GM23248 (cell line): ENCODE data around the gene ADIPOR2. TPM values are rescaled to one million over a fixed set of nuclear protein-coding genes. Genes with fewer than 3 reads are reported as not detected.
"Not testable (repeated sequence)": the region's sequence is repeated elsewhere in the genome, so short reads cannot be mapped to it uniquely, and the experiment has no call there.

Experiments used
- DNase-seq: peaks from one replicate; pipeline ENCODE4 v3.0.0-alpha.2; 2015
- H2AFZ ChIP-seq: fragments of 200-600 bp; sonication (generic); 2 replicates; pipeline ENCODE4 v1.6.1; 2016; ENCODE audit warnings: antibody characterized with exemption
- H3F3A ChIP-seq: fragments of 200-600 bp; sonication (generic); 2 replicates; pipeline ENCODE4 v1.6.1; 2016; ENCODE audit warnings: mild to moderate bottlenecking, antibody characterized with exemption, mixed run types; ENCODE audit not compliant: insufficient read depth
- H3K27ac ChIP-seq: fragments of 200-600 bp; sonication (generic); 2 replicates; pipeline ENCODE4 v1.5.1; 2016; ENCODE audit warnings: mild to moderate bottlenecking
- H3K27me3 ChIP-seq: fragments of 200-600 bp; sonication (generic); replicated peaks from 2 replicates; pipeline ENCODE4 v1.6.1; 2016; ENCODE audit warnings: mild to moderate bottlenecking; ENCODE audit not compliant: insufficient read depth
- H3K36me3 ChIP-seq: fragments of 200-600 bp; sonication (generic); 2 replicates; pipeline ENCODE4 v1.6.1; 2016; ENCODE audit warnings: low read depth, mild to moderate bottlenecking
- H3K4me1 ChIP-seq: fragments of 200-600 bp; sonication (generic); 2 replicates; pipeline ENCODE4 v1.6.1; 2016; ENCODE audit warnings: mild to moderate bottlenecking; ENCODE audit not compliant: insufficient read depth
- H3K4me2 ChIP-seq: fragments of 200-600 bp; sonication (generic); one replicate; pipeline ENCODE4 v1.6.1; 2016; ENCODE audit warnings: mild to moderate bottlenecking; ENCODE audit not compliant: unreplicated experiment
- H3K4me3 ChIP-seq: fragments of 200-600 bp; sonication (generic); 2 replicates; pipeline ENCODE4 v1.5.1; 2016; ENCODE audit warnings: mild to moderate bottlenecking
- H3K79me2 ChIP-seq: fragments of 200-600 bp; sonication (generic); 2 replicates; pipeline ENCODE4 v1.6.1; 2016; ENCODE audit warnings: mild to moderate bottlenecking; ENCODE audit not compliant: insufficient read depth
- H3K9ac ChIP-seq: fragments of 200-600 bp; sonication (generic); 2 replicates; pipeline ENCODE4 v1.6.1; 2016; ENCODE audit warnings: mild to moderate bottlenecking
- H3K9me2 ChIP-seq: fragments of 200-600 bp; sonication (generic); 2 replicates; pipeline ENCODE4 v1.6.1; 2016; ENCODE audit warnings: mixed run types, mild to moderate bottlenecking, moderate library complexity; ENCODE audit not compliant: insufficient read depth
- H3K9me3 ChIP-seq: fragments of 200-600 bp; sonication (generic); one replicate; pipeline ENCODE4 v1.6.1; 2017; ENCODE audit warnings: low read depth
- H4K20me1 ChIP-seq: fragments of 200-600 bp; sonication (generic); 2 replicates; pipeline ENCODE4 v1.6.0; 2016; ENCODE audit not compliant: insufficient read depth
- EZH2 ChIP-seq: fragments of 200-600 bp; sonication (generic); IDR thresholded peaks from 2 replicates; pipeline ENCODE4 v1.6.1; 2018; ENCODE audit warnings: antibody characterized with exemption, mild to moderate bottlenecking; ENCODE audit not compliant: insufficient read depth, poor library complexity, severe bottlenecking
- EZH2phosphoT487 ChIP-seq: fragments of 200-600 bp; sonication (generic); IDR thresholded peaks from 2 replicates; pipeline ENCODE4 v1.6.1; 2018; ENCODE audit warnings: antibody characterized with exemption, moderate library complexity, mild to moderate bottlenecking, low read depth; ENCODE audit not compliant: insufficient read depth
- WGBS, 2 experiments: methylation state at CpG; one replicate each; pipeline ENCODE4 v1.1.6; 2015 to 2017; ENCODE audit warnings: low lambda C conversion rate in 2 of 2, low coverage in 1 of 2; ENCODE audit errors: missing lambda C conversion rate in 2 of 2; 5-methylcytosine and 5-hydroxymethylcytosine counted together
- in situ Hi-C: fragments of 300-500 bp; cut with MboI; formaldehyde crosslinking; loops from 2 replicates; pipeline ENCODE4 v1.15.0; 2020
- polyA plus RNA-seq: library from polyadenylated mRNA; unstranded; fragments of >200 nt; fragmentation: Nextera tagmentation; extraction: Ambion mirVana; gene quantifications from 2 replicates; pipeline ENCODE4 v1.2.1, GENCODE V29; 2016
- total RNA-seq: library from RNA; depleted of rRNA; stranded (reverse); fragments of >200 nt; shearing (Covaris generic); gene quantifications from 2 replicates; pipeline ENCODE4 v1.2.3, GENCODE V29; 2014

ADIPOR2 gene
- total and polyA plus RNA-seq, 2 experiments from 2014 or later: 4.2 to 18.8 TPM

GRCh38 chr12:1732914-1733313, 42.0 kb downstream of the ADIPOR2 start:
- H3K27me3 ChIP-seq: no peaks in the 10 kb centered on the region
- in situ Hi-C loops: no loop called here
- 0 out of 2 replicates have a peak, but pooled peaks cover 9% of the 10 kb centered on the region for H4K20me1 ChIP-seq
- no peak overlapping the region for H3K27ac ChIP-seq
- no peaks in the 10 kb centered on the region for H3K36me3 ChIP-seq
- no peaks in the 10 kb centered on the region for H3K4me1 ChIP-seq
- WGBS, 2 experiments: 97% methylated on average over 1 of the region's 1 CpG
- H3K9me2 ChIP-seq: no peaks in the 10 kb centered on the region
- H3K9me3 ChIP-seq: no peaks in the 10 kb centered on the region
- H3F3A ChIP-seq: no peaks in the 10 kb centered on the region
- DNase-seq: no peak
- no peak overlapping the region for H3K9ac ChIP-seq
- peaks cover 82% of the 10 kb centered on the region for H3K79me2 ChIP-seq
- no peak overlapping the region for H2AFZ ChIP-seq
- H3K4me3 ChIP-seq: no peak overlapping the region
- no peak overlapping the region for H3K4me2 ChIP-seq
- TF ChIP-seq EZH2: no peak
- no peak for TF ChIP-seq EZH2phosphoT487

- H3K4me3 ChIP-seq, H3F3A ChIP-seq, H3K36me3 ChIP-seq, H3K9me2 ChIP-seq, H3K27me3 ChIP-seq, H3K9me3 ChIP-seq, H3K4me1 ChIP-seq, H3K4me2 ChIP-seq, H3K9ac ChIP-seq, DNase-seq, H3K27ac ChIP-seq, H2AFZ ChIP-seq, in situ Hi-C loops: not testable (repeated sequence)
- peaks cover 82% of the 10 kb centered on the region for H3K79me2 ChIP-seq
- H4K20me1 ChIP-seq: 0 out of 2 replicates have a peak, but pooled peaks cover 12% of the 10 kb centered on the region
- WGBS, 2 experiments: 97 to 98% methylated on average over 5 of the region's 5 CpGs
Observed at GRCh38 chr12:1733712-1734111, 42.8 kb downstream of the ADIPOR2 start.

GRCh38 chr12:1737652-1738286, 46.9 kb downstream of the ADIPOR2 start:
- no peak for DNase-seq
- peaks cover 86% of the 10 kb centered on the region for H3K79me2 ChIP-seq
- WGBS, 2 experiments: 86 to 90% methylated on average over 6 of the region's 6 CpGs

GRCh38 chr12:1738446-1738845, 47.6 kb downstream of the ADIPOR2 start:
- TF ChIP-seq EZH2 (no peak), EZH2phosphoT487 (no peak)
- H2AFZ ChIP-seq: no peak overlapping the region
- H3K4me2 ChIP-seq: no peak overlapping the region
- no peak overlapping the region for H3K4me3 ChIP-seq
- no peak overlapping the region for H3K27ac ChIP-seq
- no peaks in the 10 kb centered on the region for H3K27me3 ChIP-seq
- 0 out of 2 replicates have a peak, but pooled peaks cover 16% of the 10 kb centered on the region for H4K20me1 ChIP-seq
- DNase-seq: no peak
- peaks cover 85% of the 10 kb centered on the region for H3K79me2 ChIP-seq
- H3K36me3 ChIP-seq: no peaks in the 10 kb centered on the region
- in situ Hi-C loops: no loop called here
- H3K9ac ChIP-seq: no peak overlapping the region
- no peaks in the 10 kb centered on the region for H3F3A ChIP-seq
- H3K9me2 ChIP-seq: no peaks in the 10 kb centered on the region
- H3K4me1 ChIP-seq: peaks cover 7% of the 10 kb centered on the region
- H3K9me3 ChIP-seq: no peaks in the 10 kb centered on the region

More at GRCh38 chr12:1737652-1738286, 46.9 kb downstream of the ADIPOR2 start:
- no peaks in the 10 kb centered on the region for H3K9me2 ChIP-seq
- no peaks in the 10 kb centered on the region for H3F3A ChIP-seq
- H2AFZ ChIP-seq: no peak overlapping the region
- H3K4me1 ChIP-seq: peaks cover 7% of the 10 kb centered on the region
- no peak overlapping the region for H3K4me3 ChIP-seq
- in situ Hi-C loops: no loop called here
- H4K20me1 ChIP-seq: 0 out of 2 replicates have a peak, but pooled peaks cover 16% of the 10 kb centered on the region
- TF ChIP-seq EZH2phosphoT487 (no peak), EZH2 (no peak)
- H3K27me3 ChIP-seq: no peaks in the 10 kb centered on the region
- H3K4me2 ChIP-seq: no peak overlapping the region
- H3K27ac ChIP-seq: no peak overlapping the region
- no peaks in the 10 kb centered on the region for H3K9me3 ChIP-seq
- no peaks in the 10 kb centered on the region for H3K36me3 ChIP-seq
- no peak overlapping the region for H3K9ac ChIP-seq

- in situ Hi-C loops: no loop called here
- Histone ChIP-seq H3K4me3 (no peak overlapping the region), H3F3A (no peaks in the 10 kb centered on the region), H3K4me2 (no peak overlapping the region), H3K79me2 (peaks cover 87% of the 10 kb centered on the region), H3K9me2 (no peaks in the 10 kb centered on the region), H3K27me3 (no peaks in the 10 kb centered on the region), H3K4me1 (peaks cover 7% of the 10 kb centered on the region), H3K9ac (no peak overlapping the region), H3K9me3 (no peaks in the 10 kb centered on the region), H3K36me3 (no peaks in the 10 kb centered on the region), H2AFZ (no peak overlapping the region), H3K27ac (no peak overlapping the region), H4K20me1 (0 out of 2 replicates have a peak, but pooled peaks cover 16% of the 10 kb centered on the region)
- TF ChIP-seq EZH2phosphoT487: no peak
- TF ChIP-seq EZH2: no peak
- WGBS, 2 experiments: 91 to 100% methylated on average over 1 of the region's 1 CpG
- no peak for DNase-seq
Observed at GRCh38 chr12:1739368-1739767, 48.5 kb downstream of the ADIPOR2 start.
